GM12878 (cell line): ENCODE results near the gene PKMYT1. TPM values are rescaled to one million over a fixed set of nuclear protein-coding genes. Genes with fewer than 3 reads are reported as not detected.

Experiments
- ATAC-seq: fragments of 200-7000 bp; cut with Tn5 transposase; 3 replicates; pipeline ENCODE4 v1.9.1; 2020; ENCODE audit warnings: mild to moderate bottlenecking, moderate library complexity
- BruUV-seq: library from RNA; stranded (reverse); fragments of 400-500 nt; replicated peaks from 2 replicates; lab custom pipeline; 2021; lab: Mats Ljungman, UMichigan
- CTCF ChIA-PET: fragments of 300-600 bp; sonication (Branson Sonifier 250); formaldehyde crosslinking; extraction: SDS; loops from one replicate; lab custom pipeline; 2021; ENCODE audit warnings: inconsistent platforms; lab: Yijun Ruan, JAX
- POLR2A ChIA-PET: fragments of 350-600 bp; formaldehyde crosslinking; extraction: SDS; loops from one replicate; lab custom pipeline; 2021; ENCODE audit warnings: inconsistent platforms; lab: Charles Lee
- RAD21 ChIA-PET: fragments of 300-600 bp; sonication (Branson Sonifier 250); formaldehyde crosslinking; loops from one replicate; lab custom pipeline; 2023; ENCODE audit warnings: antibody characterized with exemption; ENCODE audit not compliant: unreplicated experiment; lab: Charles Lee
- SMC1A ChIA-PET: fragments of 300-600 bp; sonication (Branson Sonifier 250); formaldehyde crosslinking; loops from one replicate; lab custom pipeline; 2023; ENCODE audit not compliant: unreplicated experiment, uncharacterized antibody; lab: Charles Lee
- DNase-seq: peaks from one replicate; pipeline ENCODE4 v3.0.0-alpha.2; 2011; ENCODE audit warnings: low read depth, low spot score
- FAIRE-seq: peaks from 3 replicates; lab custom pipeline; 2011; peaks lifted over from hg19 to GRCh38; lab: Jason Lieb, UNC
- H2AFZ ChIP-seq: 2 replicates; pipeline ENCODE4 v1.6.0; 2011; ENCODE audit warnings: low read depth, low read length, control low read depth; ENCODE audit not compliant: control insufficient read depth
- H3K27ac ChIP-seq: 2 replicates; pipeline ENCODE4 v1.5.1; 2011; ENCODE audit warnings: control low read depth; ENCODE audit not compliant: control insufficient read depth, insufficient read depth
- H3K27me3 ChIP-seq, 2 experiments: replicated peaks in 1 of 2; 2 replicates each; pipeline versions ENCODE4 v1.6.0 to v1.6.1; 2011; ENCODE audit warnings: low read length in 1 of 2; ENCODE audit not compliant: control insufficient read depth in 2 of 2, insufficient read depth in 2 of 2
- H3K36me3 ChIP-seq, 2 experiments: 2 replicates each; pipeline ENCODE4 v1.5.1; 2011; ENCODE audit warnings: low read length in 1 of 2; ENCODE audit not compliant: control insufficient read depth in 2 of 2, insufficient read depth in 2 of 2
- H3K4me1 ChIP-seq: 2 replicates; pipeline ENCODE4 v1.6.1; 2011; ENCODE audit warnings: mild to moderate bottlenecking, low read length, moderate library complexity, mixed read lengths; ENCODE audit not compliant: control insufficient read depth, insufficient read depth
- H3K4me2 ChIP-seq: 2 replicates; pipeline ENCODE4 v1.6.0; 2011; ENCODE audit warnings: control low read depth; ENCODE audit not compliant: control insufficient read depth, insufficient read depth
- H3K4me3 ChIP-seq: fragments of 200-600 bp; sonication (generic); 2 replicates; pipeline ENCODE4 v1.5.1; 2016
- H3K79me2 ChIP-seq: 2 replicates; pipeline ENCODE4 v1.6.0; 2011; ENCODE audit warnings: low read length; ENCODE audit not compliant: control insufficient read depth, insufficient read depth
- H3K9ac ChIP-seq: 2 replicates; pipeline ENCODE4 v1.8.0; 2011; ENCODE audit warnings: low read length, control low read depth, mixed read lengths; ENCODE audit not compliant: control insufficient read depth, insufficient read depth
- H3K9me3 ChIP-seq: replicated peaks from 3 replicates; pipeline ENCODE4 v1.5.1; 2011; ENCODE audit warnings: mild to moderate bottlenecking, low read length; ENCODE audit not compliant: control insufficient read depth, insufficient read depth
- H4K20me1 ChIP-seq: 2 replicates; pipeline ENCODE4 v1.6.0; 2011; ENCODE audit not compliant: control insufficient read depth, insufficient read depth
- BCL11A ChIP-seq: IDR thresholded peaks from 2 replicates; pipeline ENCODE4 v1.6.1; 2011; ENCODE audit warnings: low read depth, low read length
- JUND ChIP-seq: IDR thresholded peaks from 2 replicates; pipeline ENCODE4 v1.6.1; 2012; ENCODE audit warnings: low read depth, mild to moderate bottlenecking, low read length, improper control_type of control experiment, moderate library complexity
- NR2C2 ChIP-seq: IDR thresholded peaks from 2 replicates; pipeline ENCODE4 v1.6.1; 2011; ENCODE audit warnings: borderline replicate concordance, low read depth; ENCODE audit not compliant: control insufficient read depth, insufficient read length
- USF1 ChIP-seq: IDR thresholded peaks from 2 replicates; pipeline ENCODE4 v1.6.1; 2011; ENCODE audit warnings: borderline replicate concordance, low read depth, mild to moderate bottlenecking, moderate library complexity, mixed read lengths, low read length; ENCODE audit not compliant: insufficient read depth; ENCODE audit errors: extremely low read length
- ZNF592 ChIP-seq: fragments of 450-650 bp; IDR thresholded peaks from 2 replicates; pipeline ENCODE4 v1.6.1; 2017; ENCODE audit warnings: mild to moderate bottlenecking, moderate library complexity
- WGBS: methylation state at CpG from one replicate; pipeline ENCODE4 v1.1.6; 2016; ENCODE audit warnings: low lambda C conversion rate; ENCODE audit not compliant: insufficient replicate concordance, insufficient coverage; ENCODE audit errors: missing lambda C conversion rate; 5-methylcytosine and 5-hydroxymethylcytosine counted together
- in situ Hi-C: fragments of 300-500 bp; cut with MboI; formaldehyde crosslinking; loops from 9 replicates; pipeline ENCODE4 v1.14.3; 2018; ENCODE audit warnings: mixed read lengths
- intact Hi-C: fragments of 100-400 bp; cut with micrococcal nuclease; formaldehyde crosslinking; loops from one replicate; pipeline ENCODE4 v1.14.2; 2022; ENCODE audit not compliant: unreplicated experiment
- polyA plus RNA-seq, 11 experiments: library from polyadenylated mRNA; depleted of rRNA in 4 of 11; unstranded in 6 of 11; stranded (reverse) in 5 of 11; fragments of >200 nt; fragmentation: Nextera tagmentation in 4 of 11; fragmentation: Illumina TruSeq in 1 of 11; extraction: Ambion mirVana in 4 of 11; extraction: Trizol in 1 of 11; gene quantifications; 1 replicate in 1 of 11; 2 replicates in 10 of 11; pipeline versions ENCODE4 v1.2.1 to v1.2.3, GENCODE V29; 2011 to 2016; ENCODE audit warnings: inconsistent platforms in 2 of 11, missing spikeins in 2 of 11, low read depth in 1 of 11
- total RNA-seq, 4 experiments: library from RNA; depleted of rRNA in 3 of 4; stranded (reverse); fragments of >200 nt in 3 of 4; fragmentation: Illumina TruSeq in 1 of 4; extraction: Trizol in 1 of 4; gene quantifications; 2 replicates each; pipeline versions ENCODE4 v1.2.1 to v1.2.3, GENCODE V29; 2013 to 2021

The PKMYT1 gene
- total and polyA plus RNA-seq, 10 of the 15 experiments (the other 5 are each of a cell fraction or from before 2014, with no cell fraction given), result 4.6 to 101 (median 29.9) TPM

- ATAC-seq (no peak), DNase-seq (no peak), FAIRE-seq (no peak)
- WGBS, result 83% methylated on average over 20 of the region's 20 CpGs
- peaks cover 0 to under 1% of the 10 kb centered on the region in 2 experiments; a peak in 3 of 4 replicates for H3K27me3 ChIP-seq
- no peaks in the 10 kb centered on the region for H4K20me1 ChIP-seq
- H3K4me3 ChIP-seq, result no peak overlapping the region
- H2AFZ ChIP-seq, result no peak overlapping the region
- in situ Hi-C loops, result no loop called here
- TF ChIP-seq JUND, result no peak
- TF ChIP-seq ZNF592, result no peak
- TF ChIP-seq BCL11A, result no peak
- no peak for TF ChIP-seq NR2C2
- no peak for TF ChIP-seq USF1
- ChIA-PET POLR2A (no interaction called here), SMC1A (no interaction called here), RAD21 (no interaction called here), CTCF (no interaction called here)
- H3K27ac ChIP-seq, result no peak overlapping the region
- no peak overlapping the region for H3K9ac ChIP-seq
- H3K4me1 ChIP-seq, result peaks cover 17% of the 10 kb centered on the region
- H3K4me2 ChIP-seq, result no peak overlapping the region
- BruUV-seq, result no TSS peak
- H3K9me3 ChIP-seq, result no peaks in the 10 kb centered on the region
- no peaks in the 10 kb centered on the region for H3K79me2 ChIP-seq
- intact Hi-C loops, result no loop called here
- no peaks in the 10 kb centered on the region; a peak in 1 of 4 replicates for H3K36me3 ChIP-seq
These were observed 37.1 kb upstream of the PKMYT1 start for GRCh38 chr16:3017344-3017743.
